Cardiac fibroblast (primary cell): ENCODE data around the gene LEMD2.
A peak's percentile ranks its signal among the peaks of the same experiment; 100 is the strongest.

Experiments
- DNase-seq, 2 donors: peaks; one replicate each; pipeline versions ENCODE4 v3.0.0 to v3.0.0-alpha.2; 2010; ENCODE audit warnings: low read depth in 2 of 2
- H3K4me3 ChIP-seq, 2 donors: replicated peaks in 1 of 2; 1 replicate in 1 of 2; 2 replicates in 1 of 2; pipeline ENCODE4 v1.5.1; 2011; ENCODE audit warnings: low read depth in 2 of 2, low read length in 2 of 2, mild to moderate bottlenecking in 2 of 2, moderate library complexity in 1 of 2
- CTCF ChIP-seq: IDR thresholded peaks from one replicate; pipeline ENCODE4 v1.5.1; 2011; ENCODE audit warnings: low read depth, mild to moderate bottlenecking, low read length, inconsistent platforms

Gene LEMD2

GRCh38 chr6:33809594-33809993, 20.7 kb upstream of the LEMD2 start:
- H3K4me3 ChIP-seq: no peak overlapping the region
- no peak for TF ChIP-seq CTCF
- DNase-seq: no peak

GRCh38 chr6:33808641-33809180, 19.8 kb upstream of the LEMD2 start:
- no peak overlapping the region for H3K4me3 ChIP-seq
- no peak for DNase-seq
- TF ChIP-seq CTCF: no peak

- DNase-seq: no peak
- TF ChIP-seq CTCF: no peak
Observed at GRCh38 chr6:33807606-33808005, 18.7 kb upstream of the LEMD2 start.

DNA sequence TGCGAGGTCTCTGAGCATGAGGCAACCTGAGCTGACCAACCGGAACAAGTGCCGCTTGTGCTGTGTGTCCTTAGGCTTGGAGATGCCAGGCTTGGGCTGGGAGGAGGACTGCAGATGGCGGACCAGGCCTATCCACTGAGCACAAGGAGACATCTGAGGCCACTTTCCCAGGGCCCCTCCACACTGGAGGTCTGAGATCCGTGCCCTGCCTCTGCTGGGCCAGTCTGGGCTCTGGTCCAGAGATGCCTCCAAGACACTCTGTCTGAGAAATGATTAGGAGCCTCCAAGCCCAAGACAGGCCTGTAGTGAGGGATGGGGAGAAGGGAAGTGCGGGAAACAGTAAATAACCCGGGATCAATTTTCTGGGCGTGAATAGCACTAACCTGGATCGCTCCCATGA, 17.9 kb upstream of the LEMD2 start:
- no peak for DNase-seq
- no peak overlapping the region for H3K4me3 ChIP-seq
- no peak for TF ChIP-seq CTCF

More at GRCh38 chr6:33807606-33808005, 18.7 kb upstream of the LEMD2 start:
- H3K4me3 ChIP-seq: no peak overlapping the region

- no peak for TF ChIP-seq CTCF
- no peak within 1 kb of the TSS for H3K4me3 ChIP-seq
Observed at GRCh38 chr6:33803571-33804053, 14.7 kb upstream of the LEMD2 start, which contains the start of gene MLN. MLN (minus strand) TSS chr6:33804003; CDS start chr6:33801163, 2,840 bp downstream.

DNA sequence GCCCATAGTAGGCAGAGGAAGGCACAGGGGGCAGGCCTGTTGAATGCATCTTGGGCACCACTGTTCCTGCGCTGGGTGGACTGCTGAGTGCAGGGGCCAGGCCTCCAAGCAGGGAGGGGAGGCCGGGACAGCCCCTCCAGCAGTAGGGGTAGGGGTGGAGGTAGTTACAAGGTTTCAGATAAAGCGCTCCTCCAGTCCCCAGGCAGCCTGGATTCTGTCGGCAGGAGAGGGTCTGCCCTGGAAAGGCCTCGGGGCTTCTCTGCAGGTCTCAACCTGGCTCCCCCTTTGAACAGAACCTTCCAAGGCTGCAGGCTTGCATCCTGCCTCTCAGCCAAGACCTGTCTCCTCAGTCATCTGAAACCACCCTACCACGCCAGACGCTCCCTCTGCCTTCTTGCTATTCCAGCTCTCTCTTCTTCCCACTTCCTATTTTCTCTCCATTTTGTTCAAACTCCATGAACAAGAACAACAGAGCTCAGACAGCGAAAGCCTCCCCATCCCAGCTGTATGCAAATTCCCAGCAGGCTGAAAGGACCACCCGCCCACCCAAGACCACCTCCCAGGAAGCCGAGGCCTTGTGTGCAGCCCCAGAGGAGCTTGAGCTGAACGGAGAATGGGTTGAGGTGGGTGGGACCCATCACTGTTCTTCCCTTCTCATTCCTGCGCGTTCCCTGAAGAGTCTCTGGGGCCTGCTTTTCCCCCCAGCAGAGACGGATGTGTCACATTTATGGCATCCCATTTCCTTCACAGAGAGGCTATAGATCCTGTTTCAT, 13.4 kb upstream of the LEMD2 start:
- peak in 1 of 2 donors; percentile 22 for DNase-seq
- TF ChIP-seq CTCF: no peak
- no peak overlapping the region for H3K4me3 ChIP-seq

More at GRCh38 chr6:33803571-33804053, 14.7 kb upstream of the LEMD2 start, which contains the start of gene MLN:
- no peak for DNase-seq
